K562 (cell line): ENCODE results near the gene FBXO44. TPM values are rescaled to one million over a fixed set of nuclear protein-coding genes. Genes with fewer than 3 reads are reported as not detected.

Source experiments
- CHD2 ChIP-seq: IDR thresholded peaks from 2 replicates; pipeline ENCODE4 v1.6.1; 2011; ENCODE audit warnings: low read depth, low read length
- CHD4 ChIP-seq: fragments of 200-600 bp; sonication (generic); IDR thresholded peaks from 3 replicates; pipeline ENCODE4 v1.6.1; 2012; ENCODE audit warnings: low read depth, mild to moderate bottlenecking, mixed read lengths, low read length, inconsistent platforms; ENCODE audit not compliant: insufficient read depth, insufficient replicate concordance, poor library complexity, severe bottlenecking
- CLOCK ChIP-seq: fragments of 250-450 bp; sonication (Bioruptor Pico); IDR thresholded peaks from 2 replicates; pipeline ENCODE4 v1.4.0; 2020; ENCODE audit warnings: mild to moderate bottlenecking, moderate library complexity, borderline replicate concordance
- FOXA1 ChIP-seq: fragments of 450-650 bp; IDR thresholded peaks from 2 replicates; pipeline ENCODE4 v1.6.1; 2016; ENCODE audit warnings: mild to moderate bottlenecking, borderline replicate concordance
- IFI16 ChIP-seq: fragments of 250-450 bp; sonication (Bioruptor Pico); IDR thresholded peaks from 2 replicates; pipeline ENCODE4 v2.1.2; 2022; ENCODE audit warnings: mild to moderate bottlenecking, inconsistent platforms
- RBM14 ChIP-seq: fragments of 200-400 bp; formaldehyde crosslinking; IDR thresholded peaks from 2 replicates; pipeline ENCODE4 v1.6.1; 2018; ENCODE audit warnings: low read depth, mild to moderate bottlenecking, low read length, moderate library complexity, borderline replicate concordance; ENCODE audit not compliant: insufficient read depth
- ZC3H11A ChIP-seq: IDR thresholded peaks from 2 replicates; pipeline ENCODE4 v1.6.1; 2012; ENCODE audit warnings: low read depth, low read length, improper control_type of control experiment
- ZNF224 ChIP-seq: sonication (generic); formaldehyde crosslinking; IDR thresholded peaks from 2 replicates; pipeline ENCODE4 v1.8.0; 2022; ENCODE audit warnings: mild to moderate bottlenecking, missing genetic modification reagents
- ZNF408 ChIP-seq: fragments of 250-450 bp; sonication (Bioruptor Pico); IDR thresholded peaks from 2 replicates; pipeline ENCODE4 v1.4.0; 2020; ENCODE audit warnings: low read depth, mild to moderate bottlenecking, moderate library complexity
- polyA plus RNA-seq, 8 experiments: library from polyadenylated mRNA; depleted of rRNA in 4 of 8; stranded (reverse) in 5 of 8; unstranded in 3 of 8; fragments of >200 nt; fragmentation: Nextera tagmentation in 2 of 8; fragmentation: Illumina TruSeq in 1 of 8; extraction: Ambion mirVana in 2 of 8; extraction: Trizol in 1 of 8; gene quantifications; 2 replicates each; pipeline versions ENCODE4 v1.2.1 to v1.2.3, GENCODE V29; 2011 to 2014; ENCODE audit warnings: inconsistent platforms in 1 of 8, missing spikeins in 1 of 8
- total RNA-seq, 7 experiments: library from RNA; depleted of rRNA in 6 of 7; stranded (reverse); fragments of >200 nt in 6 of 7; fragmentation: Illumina TruSeq in 2 of 7; extraction: Trizol in 2 of 7; gene quantifications; 2 replicates each; pipeline versions ENCODE4 v1.2.1 to v1.2.3, GENCODE V29; 2011 to 2021; ENCODE audit warnings: low replicate concordance in 1 of 7

The FBXO44 gene
- total and polyA plus RNA-seq, 9 of the 15 experiments (the other 6 are each of a cell fraction or from before 2014, with no cell fraction given), result 0.69 to 20.9 (median 6.7) TPM

- TF ChIP-seq CHD4 (no peak), IFI16 (CRISPR knock-in tag) (no peak), CHD2 (no peak), FOXA1 (no peak), ZNF224 (CRISPR knock-in tag) (no peak), ZC3H11A (no peak), CLOCK (CRISPR knock-in tag) (no peak), RBM14 (no peak), ZNF408 (CRISPR knock-in tag) (no peak)
These were observed 44.0 kb upstream of the FBXO44 start (continued) for GRCh38 chr1:11610629-11611180.
